ENCODE results near the gene GPR137B. TPM values are rescaled to one million over a fixed set of nuclear protein-coding genes. Genes with fewer than 3 reads are reported as not detected.
A peak's percentile ranks its signal among the peaks of the same experiment; 100 is the strongest.
"Not testable (repeated sequence)": the region's sequence is repeated elsewhere in the genome, so short reads cannot be mapped to it uniquely, and the experiment has no call there.

Gene GPR137B
- total and polyA plus RNA-seq, 9 of the 15 experiments (the other 6 are each of a cell fraction or from before 2014, with no cell fraction given) = 0.04 to 1.0 (median 0.62) TPM

GRCh38 chr1:236186471-236186870, 44.1 kb downstream of the GPR137B start:
- H3K9ac ChIP-seq (ENCODE audit: insufficient read depth in 1 of 2, low read depth in 2 of 2, low read length in 2 of 2); ATAC-seq; H3K9me1 ChIP-seq (ENCODE audit: control insufficient read depth, insufficient read depth, low read length); H3K79me2 ChIP-seq (ENCODE audit: control insufficient read depth, insufficient read depth, low read length); POLR2A ChIA-PET; H3K27ac ChIP-seq (ENCODE audit: extremely low read depth, low read depth, low read length); H3K4me1 ChIP-seq (replicated peaks in 1 of 2; ENCODE audit: control insufficient read depth in 2 of 2, insufficient read depth in 2 of 2, low read length in 2 of 2); FAIRE-seq; CTCF ChIA-PET (ENCODE audit: low intra/inter-chr PET ratio); H2AFZ ChIP-seq (ENCODE audit: low read depth, low read length); H3K36me3 ChIP-seq (ENCODE audit: control insufficient read depth, insufficient read depth, low read length); H3K4me2 ChIP-seq (ENCODE audit: insufficient read depth, low read length); intact Hi-C loops (cut with micrococcal nuclease); in situ Hi-C loops (cut with MboI); H4K20me1 ChIP-seq (replicated peaks; ENCODE audit: control insufficient read depth, insufficient read depth, low read length); H3K9me3 ChIP-seq (replicated peaks; ENCODE audit: control insufficient read depth, insufficient read depth, low read depth, low read length); H3K4me3 ChIP-seq; DNase-seq (ENCODE audit: extremely low read depth in 1 of 4, low spot score in 3 of 4); BruUV-seq (replicated peaks): not testable (repeated sequence)
- peak; percentile 76 for TF ChIP-seq ZNF146 (CRISPR knock-in tag; IDR thresholded peaks at IDR 0.05; ENCODE audit: unreplicated experiment)
- 5% methylated on average over 2 of the region's 2 CpGs for WGBS (ENCODE audit: insufficient coverage, low coverage, missing lambda C conversion rate)
- peaks cover 1 to 12% of the 10 kb centered on the region in 2 experiments for H3K27me3 ChIP-seq (ENCODE audit: control insufficient read depth in 2 of 2, insufficient read depth in 2 of 2, low read length in 2 of 2)

GRCh38 chr1:236188084-236188483, 45.7 kb downstream of the GPR137B start:
- H3K27ac ChIP-seq (ENCODE audit: extremely low read depth, low read depth, low read length); H3K9ac ChIP-seq (ENCODE audit: insufficient read depth in 1 of 2, low read depth in 2 of 2, low read length in 2 of 2); H3K9me3 ChIP-seq (replicated peaks; ENCODE audit: control insufficient read depth, insufficient read depth, low read depth, low read length); H3K4me1 ChIP-seq (replicated peaks in 1 of 2; ENCODE audit: control insufficient read depth in 2 of 2, insufficient read depth in 2 of 2, low read length in 2 of 2); CTCF ChIA-PET (ENCODE audit: low intra/inter-chr PET ratio); DNase-seq (ENCODE audit: extremely low read depth in 1 of 4, low spot score in 3 of 4); H4K20me1 ChIP-seq (replicated peaks; ENCODE audit: control insufficient read depth, insufficient read depth, low read length); H3K4me2 ChIP-seq (ENCODE audit: insufficient read depth, low read length); in situ Hi-C loops (cut with MboI); H3K4me3 ChIP-seq; H2AFZ ChIP-seq (ENCODE audit: low read depth, low read length); H3K36me3 ChIP-seq (ENCODE audit: control insufficient read depth, insufficient read depth, low read length); intact Hi-C loops (cut with micrococcal nuclease); FAIRE-seq; H3K9me1 ChIP-seq (ENCODE audit: control insufficient read depth, insufficient read depth, low read length); BruUV-seq (replicated peaks); ATAC-seq; H3K79me2 ChIP-seq (ENCODE audit: control insufficient read depth, insufficient read depth, low read length): not testable (repeated sequence)
- peaks cover 10 to 17% of the 10 kb centered on the region in 2 experiments; a peak in 4 of 5 replicates for H3K27me3 ChIP-seq (ENCODE audit: control insufficient read depth in 2 of 2, insufficient read depth in 2 of 2, low read length in 2 of 2)
- POLR2A ChIA-PET = interaction anchor here (0.6 kb wide), 2 partner anchors 37 to 122 kb away, joined by 3 read pairs; no protein-coding TSS in a partner anchor
- WGBS (ENCODE audit: insufficient coverage, low coverage, missing lambda C conversion rate) = 0% methylated on average over 1 of the region's 1 CpG
- TF ChIP-seq SPI1 (IDR thresholded peaks at IDR 0.05; ENCODE audit: borderline replicate concordance, low read depth, low read length) = peak; percentile 19; the same call in 1 of the 2 replicates

Data from K562 (cell line).